ENCODE results near the gene GOLGA6L2. TPM values are rescaled to one million over a fixed set of nuclear protein-coding genes. Genes with fewer than 3 reads are reported as not detected.
"Not testable (repeated sequence)": the region's sequence is repeated elsewhere in the genome, so short reads cannot be mapped to it uniquely, and the experiment has no call there.

The GOLGA6L2 gene
- total RNA-seq, 4 donors from 2014 or later = not detected

GRCh38 chr15:23403550-23403949 is 43.5 kb downstream of the GOLGA6L2 start:
- Histone ChIP-seq H3K27ac (no peak overlapping the region), H3K9me3 (no peaks in the 10 kb centered on the region), H3K4me1 (no peaks in the 10 kb centered on the region), H3K27me3 (no peaks in the 10 kb centered on the region), H3K4me3 (no peak overlapping the region), H3K36me3 (no peaks in the 10 kb centered on the region)
- intact Hi-C loops (cut with DNase I; ENCODE audit: low total_unique reads) = no loop called here
- ATAC-seq = peak; percentile 69 to 75
- in situ Hi-C loops (cut with MboI; ENCODE audit: low sequenced_read_pairs in 4 of 4) = no loop called here
- no peak for DNase-seq
- TF ChIP-seq CTCF (IDR thresholded peaks at IDR 0.05 in 4 of 5, conservative IDR thresholded peaks at IDR 0.05 in 1 of 5) = no peak
- no peak for TF ChIP-seq POLR2A (IDR thresholded peaks at IDR 0.05)

- ATAC-seq = no peak
- Histone ChIP-seq H3K27ac (no peak overlapping the region), H3K4me3 (no peak overlapping the region), H3K27me3 (no peaks in the 10 kb centered on the region), H3K9me3 (no peaks in the 10 kb centered on the region), H3K4me1 (no peaks in the 10 kb centered on the region), H3K36me3 (no peaks in the 10 kb centered on the region)
- in situ Hi-C loops (cut with MboI; ENCODE audit: low sequenced_read_pairs in 4 of 4) (no loop called here), intact Hi-C loops (cut with DNase I; ENCODE audit: low total_unique reads) (no loop called here)
- TF ChIP-seq POLR2A (IDR thresholded peaks at IDR 0.05) (no peak), CTCF (IDR thresholded peaks at IDR 0.05 in 4 of 5, conservative IDR thresholded peaks at IDR 0.05 in 1 of 5) (no peak)
- DNase-seq = no peak
Observed at GRCh38 chr15:23402544-23402943, 44.5 kb downstream of the GOLGA6L2 start.

GRCh38 chr15:23402140-23402539 is 44.9 kb downstream of the GOLGA6L2 start:
- TF ChIP-seq POLR2A (IDR thresholded peaks at IDR 0.05) = no peak
- no peak for TF ChIP-seq CTCF (IDR thresholded peaks at IDR 0.05 in 4 of 5, conservative IDR thresholded peaks at IDR 0.05 in 1 of 5)
- DNase-seq = no peak
- ATAC-seq = no peak
- Histone ChIP-seq H3K36me3 (no peaks in the 10 kb centered on the region), H3K9me3 (no peaks in the 10 kb centered on the region), H3K4me3 (no peak overlapping the region), H3K4me1 (no peaks in the 10 kb centered on the region), H3K27me3 (no peaks in the 10 kb centered on the region), H3K27ac (no peak overlapping the region)
- in situ Hi-C loops (cut with MboI; ENCODE audit: low sequenced_read_pairs in 4 of 4) (no loop called here), intact Hi-C loops (cut with DNase I; ENCODE audit: low total_unique reads) (no loop called here)

GRCh38 chr15:23401627-23402026 is 45.4 kb downstream of the GOLGA6L2 start:
- Histone ChIP-seq H3K36me3 (no peaks in the 10 kb centered on the region), H3K4me3 (no peak overlapping the region), H3K9me3 (no peaks in the 10 kb centered on the region), H3K27ac (no peak overlapping the region), H3K4me1 (no peaks in the 10 kb centered on the region), H3K27me3 (no peaks in the 10 kb centered on the region)
- DNase-seq (no peak), ATAC-seq (no peak)
- in situ Hi-C loops (cut with MboI; ENCODE audit: low sequenced_read_pairs in 4 of 4) = no loop called here
- no peak for TF ChIP-seq POLR2A (IDR thresholded peaks at IDR 0.05)
- TF ChIP-seq CTCF (IDR thresholded peaks at IDR 0.05 in 4 of 5, conservative IDR thresholded peaks at IDR 0.05 in 1 of 5) = no peak
- intact Hi-C loops (cut with DNase I; ENCODE audit: low total_unique reads) = no loop called here

- in situ Hi-C loops (cut with MboI; ENCODE audit: low sequenced_read_pairs in 4 of 4); DNase-seq; intact Hi-C loops (cut with DNase I; ENCODE audit: low total_unique reads); H3K36me3 ChIP-seq; ATAC-seq; H3K4me1 ChIP-seq; H3K9me3 ChIP-seq; H3K27ac ChIP-seq; H3K4me3 ChIP-seq; H3K27me3 ChIP-seq: not testable (repeated sequence)
Observed at GRCh38 chr15:23399207-23399606, 47.8 kb downstream of the GOLGA6L2 start.

- H3K27me3 ChIP-seq; H3K4me3 ChIP-seq; H3K27ac ChIP-seq; in situ Hi-C loops (cut with MboI; ENCODE audit: low sequenced_read_pairs in 4 of 4); intact Hi-C loops (cut with DNase I; ENCODE audit: low total_unique reads); H3K4me1 ChIP-seq; ATAC-seq; H3K36me3 ChIP-seq; DNase-seq; H3K9me3 ChIP-seq: not testable (repeated sequence)
Observed at GRCh38 chr15:23398357-23398756, 48.7 kb downstream of the GOLGA6L2 start.
